NB4 (cell line): Measurements from ENCODE around the gene NDUFAF4.

Experiments
- CTCF ChIP-seq: IDR thresholded peaks from one replicate; pipeline ENCODE4 v1.5.1; 2012; ENCODE audit warnings: low read depth, low read length
- MAX ChIP-seq: IDR thresholded peaks from 2 replicates; pipeline ENCODE4 v1.6.1; 2011; ENCODE audit warnings: low read depth, low read length
- MYC ChIP-seq: IDR thresholded peaks from 2 replicates; pipeline ENCODE4 v1.6.1; 2011; ENCODE audit warnings: low read depth, low read length
- POLR2A ChIP-seq: IDR thresholded peaks from 2 replicates; pipeline ENCODE4 v1.6.1; 2011; ENCODE audit warnings: mild to moderate bottlenecking; ENCODE audit not compliant: insufficient read length; ENCODE audit errors: extremely low read depth

- TF ChIP-seq CTCF (no peak), MAX (no peak), POLR2A (no peak), MYC (no peak)
Observed at GRCh38 chr6:96907498-96907897, 9.8 kb upstream of the NDUFAF4 start.
